ENCODE data around the gene RAB19.

- TF ChIP-seq ATF2 (tag by site-specific recombination; IDR thresholded peaks at IDR 0.05; ENCODE audit: low read depth), result no peak
- TF ChIP-seq ZBTB7A (tag by site-specific recombination; IDR thresholded peaks at IDR 0.05; ENCODE audit: low read depth), result no peak
- TF ChIP-seq ZNF274 (IDR thresholded peaks at IDR 0.05; ENCODE audit: low read length), result no peak
- TF ChIP-seq ZNF274 (tag by site-specific recombination; IDR thresholded peaks at IDR 0.05; ENCODE audit: borderline replicate concordance), result no peak
- no peak for TF ChIP-seq CTCF (tag by site-specific recombination; IDR thresholded peaks at IDR 0.05)
- no peak for TF ChIP-seq REST (tag by site-specific recombination; IDR thresholded peaks at IDR 0.05)
- no peak for TF ChIP-seq KLF16 (tag by site-specific recombination; IDR thresholded peaks at IDR 0.05)
- no peak for TF ChIP-seq ZNF239 (tag by site-specific recombination; IDR thresholded peaks at IDR 0.05)
- no peak for TF ChIP-seq ZNF548 (tag by site-specific recombination; IDR thresholded peaks at IDR 0.05)
- TF ChIP-seq SP2 (tag by site-specific recombination; IDR thresholded peaks at IDR 0.05), result no peak
- no peak for TF ChIP-seq ZNF23 (tag by site-specific recombination; IDR thresholded peaks at IDR 0.05; ENCODE audit: borderline replicate concordance)
- TF ChIP-seq ZBTB11 (tag by site-specific recombination; conservative IDR thresholded peaks at IDR 0.05; ENCODE audit: low read depth), result no peak
- no peak for TF ChIP-seq ZNF404 (tag by site-specific recombination; IDR thresholded peaks at IDR 0.05)
- no peak for TF ChIP-seq ZNF48 (tag by site-specific recombination; IDR thresholded peaks at IDR 0.05)
- no peak for TF ChIP-seq GLI4 (tag by site-specific recombination; IDR thresholded peaks at IDR 0.05)
These were observed 37.7 kb downstream of the RAB19 start for GRCh38 chr7:140441519-140441918.

Measured in HEK293 (cell line).